LNCaP clone FGC (cell line): Measurements from ENCODE around the gene CLEC16A.

Experiments used
- DNase-seq: peaks from one replicate; pipeline ENCODE4 v3.0.0-alpha.2; 2011; ENCODE audit warnings: low read depth
- H3K4me3 ChIP-seq: 2 replicates; pipeline ENCODE4 v1.5.1; 2011; ENCODE audit warnings: mild to moderate bottlenecking, low read depth, low read length, control low read depth
- TF ChIP-seq, protein P1 (sequence below): IDR thresholded peaks from 2 replicates; pipeline ENCODE4 v1.5.1; 2012; ENCODE audit warnings: mild to moderate bottlenecking; ENCODE audit not compliant: control insufficient read depth, insufficient read depth; ENCODE audit errors: extremely low read depth

Gene CLEC16A

DNA sequence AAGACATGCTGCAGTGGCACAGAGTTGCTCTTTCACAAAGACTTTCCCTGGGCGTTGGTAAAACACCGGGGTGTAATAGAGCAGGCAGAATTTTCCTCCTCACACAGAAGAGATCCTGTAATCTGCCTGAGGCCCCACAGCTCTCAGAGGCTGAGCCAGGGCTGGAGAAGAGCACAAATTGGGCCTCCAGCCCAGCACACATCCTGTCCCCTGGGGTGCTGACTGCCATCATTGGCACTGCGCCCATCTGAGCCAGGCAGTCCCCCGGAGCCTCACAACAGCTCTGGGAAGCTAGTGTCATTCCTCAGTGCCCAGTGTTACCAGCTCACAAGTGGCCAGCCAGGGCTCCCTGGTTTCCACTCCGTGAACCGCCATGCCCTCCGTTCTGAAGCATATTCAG lies 192.2 kb downstream of the CLEC16A start:
- H3K4me3 ChIP-seq: no peak overlapping the region
- TF ChIP-seq, protein P1, sequence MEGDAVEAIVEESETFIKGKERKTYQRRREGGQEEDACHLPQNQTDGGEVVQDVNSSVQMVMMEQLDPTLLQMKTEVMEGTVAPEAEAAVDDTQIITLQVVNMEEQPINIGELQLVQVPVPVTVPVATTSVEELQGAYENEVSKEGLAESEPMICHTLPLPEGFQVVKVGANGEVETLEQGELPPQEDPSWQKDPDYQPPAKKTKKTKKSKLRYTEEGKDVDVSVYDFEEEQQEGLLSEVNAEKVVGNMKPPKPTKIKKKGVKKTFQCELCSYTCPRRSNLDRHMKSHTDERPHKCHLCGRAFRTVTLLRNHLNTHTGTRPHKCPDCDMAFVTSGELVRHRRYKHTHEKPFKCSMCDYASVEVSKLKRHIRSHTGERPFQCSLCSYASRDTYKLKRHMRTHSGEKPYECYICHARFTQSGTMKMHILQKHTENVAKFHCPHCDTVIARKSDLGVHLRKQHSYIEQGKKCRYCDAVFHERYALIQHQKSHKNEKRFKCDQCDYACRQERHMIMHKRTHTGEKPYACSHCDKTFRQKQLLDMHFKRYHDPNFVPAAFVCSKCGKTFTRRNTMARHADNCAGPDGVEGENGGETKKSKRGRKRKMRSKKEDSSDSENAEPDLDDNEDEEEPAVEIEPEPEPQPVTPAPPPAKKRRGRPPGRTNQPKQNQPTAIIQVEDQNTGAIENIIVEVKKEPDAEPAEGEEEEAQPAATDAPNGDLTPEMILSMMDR: no peak
- DNase-seq: no peak

DNA sequence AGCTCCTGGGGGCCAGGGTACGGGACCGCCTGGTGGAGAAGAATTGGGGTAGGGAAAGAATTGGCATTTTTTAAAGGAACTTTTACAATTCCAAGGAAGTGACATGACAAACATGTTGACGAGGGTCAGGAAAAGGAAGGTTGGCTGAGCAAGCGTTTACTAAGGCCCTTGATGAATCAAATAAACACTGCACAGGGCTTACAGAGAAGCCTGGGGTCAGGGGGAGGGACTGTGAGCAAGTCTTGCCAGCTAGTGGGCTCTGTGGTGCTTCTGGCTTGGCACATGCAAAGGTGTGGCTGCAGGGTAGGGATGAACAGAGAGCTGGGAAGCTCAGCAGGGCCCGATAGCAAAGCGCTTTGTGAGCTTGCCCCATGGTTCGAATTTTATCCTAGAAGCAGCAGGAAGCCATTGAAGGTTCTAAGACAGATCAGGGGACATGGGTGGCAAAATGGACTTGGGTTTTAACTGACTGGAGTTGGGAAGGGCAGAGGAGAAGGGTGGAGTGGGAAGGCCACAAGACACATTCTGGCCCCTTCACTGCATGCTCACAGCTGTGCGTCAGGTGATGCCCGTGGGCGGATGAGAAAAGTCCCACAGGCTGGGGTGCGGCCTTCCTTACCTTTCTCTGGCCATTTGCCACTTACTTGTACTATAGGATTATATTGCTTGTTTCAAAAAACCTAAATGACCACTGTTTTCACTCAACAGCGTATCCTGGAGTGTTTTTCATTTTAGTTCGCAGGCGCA lies 193.8 kb downstream of the CLEC16A start:
- TF ChIP-seq, protein P1: no peak
- no peak for DNase-seq
- H3K4me3 ChIP-seq: no peak overlapping the region

DNA sequence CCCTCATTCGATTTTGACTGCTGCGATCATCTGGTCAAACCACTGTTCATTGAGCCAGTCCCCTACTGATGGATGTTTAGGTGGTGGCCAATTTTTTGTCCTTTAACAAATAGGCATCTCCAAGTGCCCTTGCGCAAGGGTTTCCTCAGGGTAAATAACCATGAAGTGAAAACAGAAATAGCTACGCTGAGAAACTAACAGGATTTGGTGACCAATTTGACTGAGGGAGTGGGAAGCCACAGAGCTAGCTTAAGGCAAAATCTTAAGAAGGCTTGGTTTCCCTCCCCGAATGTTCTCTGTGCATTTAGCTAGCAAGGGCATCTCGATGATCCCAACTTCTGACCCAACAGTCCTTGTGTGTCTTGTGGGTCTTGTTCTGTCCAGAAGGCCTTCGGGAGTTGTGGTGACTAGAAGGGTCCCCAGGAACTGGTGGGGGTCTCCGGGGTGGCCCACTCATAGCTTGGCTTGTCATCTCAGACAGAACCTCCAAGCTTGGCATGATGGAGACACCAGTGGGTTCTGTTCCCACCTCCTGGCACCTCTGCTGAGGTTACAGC lies 194.5 kb downstream of the CLEC16A start:
- DNase-seq: no peak
- no peak overlapping the region for H3K4me3 ChIP-seq
- TF ChIP-seq, protein P1: no peak

DNA sequence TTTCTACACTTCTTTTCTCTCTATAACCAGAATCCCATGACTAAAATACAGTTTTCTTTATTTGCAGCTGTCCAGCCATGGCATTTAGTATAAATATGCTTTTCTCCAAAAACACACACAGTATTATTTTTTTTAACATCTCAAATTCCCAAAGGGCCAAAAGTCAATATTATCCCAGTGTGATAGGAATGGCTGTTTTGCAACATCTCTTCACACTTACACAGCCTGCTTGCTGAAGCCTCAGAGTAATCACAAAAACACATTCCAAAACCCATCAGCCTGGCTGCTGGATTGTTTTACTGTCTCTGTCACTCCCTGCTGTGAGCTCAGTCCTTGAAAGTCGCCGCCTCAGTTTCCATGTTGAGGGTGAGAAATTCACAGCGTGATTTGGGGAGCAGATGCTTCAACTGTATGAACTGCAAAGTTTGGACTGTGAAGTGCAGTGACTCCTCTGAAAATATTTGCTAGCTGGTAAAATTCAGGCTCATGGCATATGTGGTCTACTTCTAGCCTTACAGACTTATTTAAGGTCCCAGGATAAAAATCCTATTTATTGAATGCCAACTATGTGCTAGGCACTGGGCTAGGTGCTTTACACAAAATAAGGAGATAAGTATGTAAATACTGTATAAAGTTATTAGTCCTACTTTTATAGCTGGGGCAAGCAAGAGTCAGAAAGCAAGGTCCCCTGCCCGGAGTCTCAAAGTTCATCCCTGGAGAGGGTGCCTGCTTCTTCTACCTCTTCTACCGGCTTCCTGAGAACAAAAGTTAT lies 195.1 kb downstream of the CLEC16A start:
- H3K4me3 ChIP-seq: no peak overlapping the region
- TF ChIP-seq, protein P1: no peak
- no peak for DNase-seq

DNA sequence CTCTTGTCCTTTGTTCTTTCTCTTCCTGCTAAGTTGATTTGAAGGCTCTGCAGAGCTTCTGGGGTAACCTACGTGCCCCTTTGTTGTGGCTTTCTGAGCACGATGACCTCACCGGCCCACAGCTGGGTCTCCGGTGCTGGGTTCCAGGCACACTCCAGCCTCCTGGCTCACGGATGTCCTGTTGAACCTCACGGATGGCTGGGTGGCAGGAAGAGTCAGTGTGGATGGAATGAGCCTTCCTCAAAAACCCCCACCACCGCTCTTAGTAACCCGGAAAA lies 195.7 kb downstream of the CLEC16A start:
- TF ChIP-seq, protein P1: no peak
- DNase-seq: no peak
- no peak overlapping the region for H3K4me3 ChIP-seq

DNA sequence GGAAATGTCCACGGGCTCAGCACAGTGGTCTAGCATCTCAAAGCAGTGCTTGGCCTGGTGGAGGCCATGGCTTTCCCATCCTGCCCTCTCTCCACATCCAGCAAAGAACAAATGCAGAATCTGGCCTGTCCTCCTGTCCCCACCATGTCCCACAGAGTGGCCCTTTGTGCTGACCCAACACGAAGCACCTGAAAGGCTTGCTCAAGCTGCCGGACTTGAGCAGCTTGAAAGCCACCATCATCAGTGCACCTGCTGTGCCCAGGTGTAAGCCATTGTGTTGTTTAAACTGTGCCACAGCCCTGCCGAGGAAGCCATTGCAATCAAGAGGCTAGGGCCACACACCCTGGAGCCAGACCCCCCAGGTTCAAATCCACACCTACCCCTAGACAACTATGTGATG lies 196.1 kb downstream of the CLEC16A start:
- no peak for DNase-seq
- TF ChIP-seq, protein P1: no peak
- H3K4me3 ChIP-seq: no peak overlapping the region
